Midbrain (tissue), 1 donor: ENCODE measurements around the gene BCL2L12.

Source experiments
- DNase-seq: peaks from one replicate; lab custom pipeline; 2025; lab: John Stamatoyannopoulos, UW

BCL2L12 gene

GRCh38 chr19:49664171-49665035 is 1.3 kb upstream of the BCL2L12 start:
- peak; percentile 87 for DNase-seq

- DNase-seq = no peak
Measured at GRCh38 chr19:49665036-49665350, 740 bp upstream of the BCL2L12 start.

DNA sequence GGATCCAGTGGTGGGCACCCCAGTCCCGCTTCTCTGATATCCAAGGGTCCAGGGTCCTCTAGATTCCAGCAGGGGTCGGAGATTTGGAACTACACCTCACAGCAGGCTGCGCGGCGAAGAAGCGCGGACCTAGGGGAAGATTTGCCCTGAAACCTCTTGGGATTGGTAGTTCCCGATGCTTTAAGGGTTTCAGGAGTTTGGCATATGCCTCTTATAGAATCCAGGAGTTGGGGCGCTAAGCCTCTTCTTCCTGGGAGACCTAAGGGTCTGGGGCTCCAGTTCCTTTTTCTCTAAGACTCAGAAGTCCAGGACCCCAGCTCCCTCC is 349 bp downstream of the BCL2L12 start:
- no peak for DNase-seq

GRCh38 chr19:49667473-49667872 is 1.7 kb downstream of the BCL2L12 start:
- DNase-seq = no peak

DNA sequence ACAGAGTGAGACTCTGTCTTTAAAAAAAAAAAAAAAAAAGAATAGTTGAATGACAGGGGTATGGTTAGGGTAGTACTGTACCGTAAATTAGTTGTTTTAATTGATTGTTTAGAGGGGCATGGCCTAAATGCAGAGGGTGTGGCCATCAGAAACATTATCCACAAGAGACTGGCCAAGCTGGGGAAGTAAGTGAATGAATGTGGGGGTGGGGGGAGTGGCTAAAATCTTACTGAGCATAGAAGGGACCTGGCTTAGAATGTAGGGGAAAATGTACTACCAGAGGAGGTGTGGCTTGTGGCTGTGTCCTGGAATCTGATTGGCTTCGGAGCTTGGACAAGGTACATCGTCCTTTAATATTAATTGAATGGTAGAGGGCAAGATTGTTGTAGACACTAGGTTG is 3.8 kb downstream of the BCL2L12 start:
- DNase-seq = no peak

GRCh38 chr19:49672131-49672919 is 6.6 kb downstream of the BCL2L12 start:
- DNase-seq = peak; percentile 76

DNA sequence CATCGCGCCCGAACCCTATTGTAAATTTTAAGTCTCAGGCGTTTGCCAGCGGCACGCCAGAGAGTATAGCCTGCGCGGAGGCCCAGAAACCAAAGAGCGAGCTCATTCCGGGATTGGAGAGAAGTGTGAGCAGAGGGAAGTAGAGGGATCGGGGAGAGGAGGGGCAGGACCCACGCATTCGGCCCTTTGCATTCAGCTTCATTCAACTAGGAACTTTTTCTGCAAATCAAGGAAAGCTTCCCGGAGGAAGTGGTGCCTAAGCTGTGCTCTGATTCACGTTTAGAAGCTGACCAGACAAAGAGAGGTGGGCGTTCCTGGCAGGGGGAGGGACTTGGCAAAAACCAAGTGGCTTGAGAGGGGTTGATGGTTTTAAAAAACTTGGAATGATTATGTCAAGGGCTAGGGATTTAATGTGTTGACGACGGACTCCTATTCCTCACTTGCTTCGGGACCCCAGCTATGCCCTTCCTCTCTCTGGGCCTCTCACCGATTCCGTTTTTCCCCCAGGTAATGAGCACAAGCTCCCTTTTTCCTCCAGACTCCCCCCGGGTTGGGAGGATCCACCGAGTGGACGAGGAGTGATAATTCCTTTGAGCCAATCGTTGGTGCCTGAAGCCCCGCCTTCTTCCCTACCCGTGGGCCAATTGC is 10.5 kb downstream of the BCL2L12 start:
- peak; percentile 94 for DNase-seq

- peak; percentile 100 for DNase-seq
Measured at GRCh38 chr19:49676784-49677230, 11.1 kb downstream of the BCL2L12 start.

DNA sequence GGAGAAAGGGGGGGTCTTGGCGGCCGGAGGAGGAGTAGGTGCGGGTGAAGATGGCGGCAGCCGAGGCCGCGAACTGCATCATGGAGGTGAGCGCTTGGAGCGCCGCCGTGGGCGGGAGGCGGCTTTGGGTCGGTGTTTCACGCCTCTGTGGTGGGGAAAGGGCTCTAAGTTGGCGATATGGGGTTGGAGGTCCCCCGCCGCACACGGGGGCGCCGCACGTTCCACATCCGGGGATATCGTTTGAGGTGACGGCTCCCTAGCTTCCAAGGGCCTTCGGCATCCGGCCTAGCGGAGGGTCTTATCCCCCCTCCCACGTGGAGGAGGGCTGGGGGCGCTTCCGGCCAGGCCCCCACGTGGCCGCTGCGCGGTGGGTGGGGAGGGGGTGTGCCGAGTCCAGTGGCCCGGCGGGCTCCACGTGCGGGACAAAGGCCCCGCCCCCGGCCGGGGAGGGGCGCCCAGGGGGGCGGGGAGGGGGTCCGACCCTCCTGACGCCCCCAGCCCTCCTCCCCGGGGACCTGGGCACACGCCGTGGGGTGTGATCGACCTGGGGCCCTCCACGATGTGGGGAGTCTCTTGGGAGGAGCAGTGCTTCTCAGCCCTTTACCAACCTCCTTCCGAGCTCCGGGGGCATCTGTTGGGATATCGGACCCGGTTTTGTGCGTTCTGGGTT is 11.6 kb downstream of the BCL2L12 start, which contains the start of gene PRMT1:
Gene PRMT1, plus strand, starts transcription at position 41 of the 670 bp plus-strand sequence. Its CDS starts 10 bp downstream, at position 51.
- DNase-seq = peak; percentile 55

- DNase-seq = peak; percentile 36
Measured at GRCh38 chr19:49677901-49678674, 12.4 kb downstream of the BCL2L12 start.

DNA sequence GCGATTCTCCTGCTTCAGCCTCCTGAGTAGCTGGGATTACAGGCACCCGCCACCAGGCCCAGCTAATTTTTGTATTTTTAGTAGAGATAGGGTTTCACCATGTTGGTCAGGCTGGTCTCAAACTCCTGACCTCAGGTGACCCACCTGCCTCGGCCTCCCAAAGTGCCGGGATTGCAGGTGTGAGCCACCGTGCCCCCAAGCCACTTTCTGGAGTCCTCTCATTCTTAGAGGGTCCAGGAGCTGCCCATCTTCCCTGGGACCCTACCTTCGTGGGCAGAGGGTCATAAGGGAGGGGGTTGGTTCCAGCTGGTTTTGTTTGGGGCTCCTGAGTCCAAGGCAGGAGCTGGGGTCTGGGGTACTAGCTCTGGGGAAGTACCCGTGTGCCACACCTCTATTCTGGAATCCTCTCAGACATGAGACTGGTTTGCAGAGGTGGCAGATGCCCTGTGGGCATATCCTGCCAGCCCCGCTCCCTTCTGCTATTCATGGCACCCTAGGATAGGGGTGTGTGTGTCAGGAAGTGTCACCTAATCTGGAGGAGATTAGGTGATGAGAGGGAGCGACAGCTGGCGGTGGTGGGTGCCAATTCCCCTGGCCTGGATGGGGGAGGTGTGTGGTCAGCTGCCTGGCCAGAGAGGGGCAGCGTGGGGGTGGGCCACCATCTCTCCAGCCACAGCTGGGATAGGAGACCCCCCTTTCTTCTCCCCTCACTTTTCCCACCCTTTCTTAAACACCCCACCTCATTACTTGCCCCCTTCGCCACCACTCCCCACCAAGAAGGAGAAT is 13.4 kb downstream of the BCL2L12 start:
- no peak for DNase-seq

DNA sequence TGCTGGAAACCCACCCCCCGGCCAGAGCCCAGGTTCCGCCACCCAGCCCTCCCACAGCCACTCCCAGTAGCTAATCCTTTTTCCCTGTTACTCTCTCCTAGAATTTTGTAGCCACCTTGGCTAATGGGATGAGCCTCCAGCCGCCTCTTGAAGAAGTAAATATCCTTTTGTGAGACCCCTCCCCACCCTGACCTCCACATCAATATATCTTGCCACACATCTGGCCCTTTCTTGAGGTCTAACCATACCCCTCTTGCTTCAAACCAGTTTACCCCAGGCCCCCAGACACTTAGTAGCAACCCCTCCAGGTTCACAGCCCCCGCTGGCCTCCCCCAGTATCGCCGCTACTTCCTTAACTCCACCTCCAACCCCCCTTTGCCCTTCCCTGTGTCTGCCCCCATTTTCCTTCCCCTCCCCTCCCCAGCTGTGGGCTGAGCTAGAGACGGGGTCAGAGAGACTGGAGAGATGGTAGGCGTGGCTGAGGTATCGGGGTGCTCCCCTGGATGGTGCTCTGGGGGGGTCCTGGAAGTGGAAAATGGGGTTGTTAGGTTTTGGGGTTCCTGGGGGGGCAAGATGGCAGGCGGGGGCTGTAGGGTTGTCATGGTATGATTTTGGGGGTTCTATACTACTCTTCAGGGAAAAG is 14.2 kb downstream of the BCL2L12 start:
- DNase-seq = no peak

DNA sequence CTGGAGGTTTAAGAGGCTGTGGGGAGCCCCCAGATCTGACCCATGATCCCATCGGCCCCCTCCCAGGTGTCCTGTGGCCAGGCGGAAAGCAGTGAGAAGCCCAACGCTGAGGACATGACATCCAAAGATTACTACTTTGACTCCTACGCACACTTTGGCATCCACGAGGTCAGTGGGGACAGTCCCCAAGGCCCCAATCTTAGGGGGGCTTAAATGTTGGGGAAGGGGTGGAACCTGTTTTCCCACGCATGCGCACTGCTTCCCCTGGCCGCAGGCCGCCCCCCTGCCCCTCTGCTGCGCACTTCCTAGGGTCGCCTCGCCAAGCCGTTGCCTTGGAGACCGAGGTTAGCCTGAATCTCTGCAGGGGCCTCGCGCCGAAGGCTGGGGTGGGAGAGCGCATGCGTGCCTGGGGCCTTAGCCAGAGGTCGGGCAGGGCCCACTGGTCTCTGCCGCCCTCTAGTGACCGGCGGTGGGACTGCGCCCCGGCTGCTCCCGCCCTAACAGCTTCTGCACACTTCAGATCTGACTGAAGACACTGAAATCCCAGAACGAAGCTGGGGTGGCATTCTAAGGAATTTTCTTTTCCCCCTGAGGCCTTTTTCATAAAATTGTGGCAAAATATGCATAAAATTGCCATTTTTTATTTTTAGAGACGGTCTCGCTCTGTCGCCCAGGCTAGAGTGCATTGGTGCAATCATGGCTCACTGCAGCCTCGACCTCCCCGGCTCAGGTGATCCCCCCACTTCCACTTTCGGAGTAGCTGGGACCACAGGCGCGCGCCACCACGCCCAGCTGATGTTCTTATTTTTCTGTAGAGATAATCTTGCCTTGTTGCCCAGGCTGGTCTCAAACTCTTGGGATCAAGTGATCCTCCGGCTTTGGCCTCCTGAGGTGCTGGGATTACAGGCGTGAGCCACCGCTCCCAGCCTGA is 15.0 kb downstream of the BCL2L12 start:
- DNase-seq = peak; percentile 92

DNA sequence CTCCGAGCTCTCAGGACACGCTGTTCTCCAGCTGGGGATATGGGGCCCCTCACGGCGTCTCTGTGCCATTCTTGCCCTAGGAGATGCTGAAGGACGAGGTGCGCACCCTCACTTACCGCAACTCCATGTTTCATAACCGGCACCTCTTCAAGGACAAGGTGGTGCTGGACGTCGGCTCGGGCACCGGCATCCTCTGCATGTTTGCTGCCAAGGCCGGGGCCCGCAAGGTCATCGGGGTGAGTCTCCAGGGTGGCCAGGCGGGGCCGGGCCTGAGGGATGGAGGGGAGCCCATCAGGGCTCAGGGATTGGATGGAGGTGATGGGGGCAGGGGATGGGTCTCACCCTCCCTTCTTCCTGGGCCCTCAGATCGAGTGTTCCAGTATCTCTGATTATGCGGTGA is 16.1 kb downstream of the BCL2L12 start:
- no peak for DNase-seq

DNA sequence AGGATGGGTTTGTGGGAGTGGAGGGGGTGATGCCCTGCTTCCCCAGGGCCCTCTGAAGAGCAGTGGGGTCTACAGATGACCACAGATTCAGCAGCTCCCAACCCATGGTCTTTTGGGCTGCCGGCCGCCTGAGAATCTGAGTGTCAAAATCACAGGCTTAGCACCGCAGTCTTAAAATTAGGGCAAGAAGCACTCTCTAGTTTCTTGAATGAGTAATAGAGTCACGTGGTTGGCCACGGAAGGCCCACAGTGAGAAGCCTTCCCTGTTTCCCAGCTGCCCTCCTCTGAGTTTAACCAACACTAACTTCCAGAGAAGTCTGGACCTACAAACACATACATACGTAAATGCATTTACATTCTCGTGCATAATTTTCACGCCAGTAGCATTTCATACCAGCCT is 16.5 kb downstream of the BCL2L12 start:
- DNase-seq = no peak

GRCh38 chr19:49683814-49684250 is 18.1 kb downstream of the BCL2L12 start:
- DNase-seq = no peak

DNA sequence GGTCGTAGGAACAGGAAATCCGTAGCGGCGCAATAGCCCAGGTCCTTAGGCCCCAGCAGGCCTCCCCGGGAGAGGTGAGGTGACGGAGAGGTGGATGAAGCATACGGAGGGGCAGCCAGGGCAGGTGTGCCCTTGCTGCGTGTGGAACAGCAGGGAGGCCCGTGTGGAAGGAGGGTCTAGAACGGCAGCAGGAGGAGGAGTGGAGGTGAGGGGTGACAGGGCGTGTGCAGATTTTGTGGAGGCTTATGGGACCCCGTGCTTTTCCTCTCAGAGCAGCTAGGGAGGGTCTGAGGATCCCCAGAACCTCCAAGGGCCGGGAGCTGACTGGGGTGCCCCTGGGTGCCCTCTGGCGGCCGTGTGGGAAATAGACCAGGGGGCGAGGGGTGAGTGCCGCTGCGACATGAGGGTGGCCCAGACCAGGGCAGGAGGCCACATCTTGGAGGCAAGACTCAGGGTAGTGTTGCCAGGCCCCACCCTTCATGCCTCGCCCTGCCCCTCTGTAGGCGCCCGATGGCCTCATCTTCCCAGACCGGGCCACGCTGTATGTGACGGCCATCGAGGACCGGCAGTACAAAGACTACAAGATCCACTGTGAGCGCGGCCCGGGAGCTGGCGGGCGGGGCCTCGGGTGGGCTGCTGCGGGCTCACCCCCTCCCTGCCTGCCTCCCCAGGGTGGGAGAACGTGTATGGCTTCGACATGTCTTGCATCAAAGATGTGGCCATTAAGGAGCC is 18.7 kb downstream of the BCL2L12 start:
- no peak for DNase-seq

- no peak for DNase-seq
Measured at GRCh38 chr19:49684983-49685553, 19.3 kb downstream of the BCL2L12 start.
